HG03095 (cell line): ENCODE measurements around the gene CGNL1.

Experiments used
- ATAC-seq: cut with Tn5 transposase; IDR thresholded peaks from one replicate; pipeline ENCODE4 v1.9.1; 2021; ENCODE audit warnings: moderate library complexity; ENCODE audit not compliant: unreplicated experiment

The CGNL1 gene

DNA sequence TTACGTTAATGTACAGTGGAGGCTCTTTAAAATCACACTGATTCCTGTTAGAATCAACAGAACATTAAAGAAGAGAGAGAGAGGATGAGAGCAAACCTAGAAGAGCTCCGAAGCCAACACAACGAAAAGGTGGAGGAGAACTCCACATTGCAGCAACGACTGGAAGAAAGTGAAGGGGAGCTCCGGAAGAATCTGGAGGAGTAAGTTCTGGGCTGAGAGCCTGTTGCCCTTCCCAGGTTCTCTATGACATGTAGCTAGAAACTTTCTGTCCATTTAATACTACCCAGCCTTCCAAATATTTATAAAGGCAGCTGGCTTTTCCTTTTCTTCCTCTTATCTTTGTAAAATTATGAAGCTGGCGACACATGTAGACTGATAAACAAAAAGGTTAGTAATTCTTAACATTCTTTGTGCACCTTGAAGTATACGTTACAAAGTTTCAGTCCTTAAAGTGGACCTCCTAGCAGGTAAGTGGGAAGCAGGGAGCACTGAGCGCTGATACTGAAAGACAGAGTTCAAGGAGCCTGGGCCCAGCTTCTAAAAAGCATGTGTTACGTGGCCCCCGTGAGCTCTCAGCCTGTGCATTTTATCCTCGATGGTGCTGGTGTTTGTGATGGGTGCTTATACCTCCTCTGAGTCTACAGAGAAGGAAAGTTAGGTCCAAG is 75.9 kb downstream of the CGNL1 start:
- no peak for ATAC-seq

DNA sequence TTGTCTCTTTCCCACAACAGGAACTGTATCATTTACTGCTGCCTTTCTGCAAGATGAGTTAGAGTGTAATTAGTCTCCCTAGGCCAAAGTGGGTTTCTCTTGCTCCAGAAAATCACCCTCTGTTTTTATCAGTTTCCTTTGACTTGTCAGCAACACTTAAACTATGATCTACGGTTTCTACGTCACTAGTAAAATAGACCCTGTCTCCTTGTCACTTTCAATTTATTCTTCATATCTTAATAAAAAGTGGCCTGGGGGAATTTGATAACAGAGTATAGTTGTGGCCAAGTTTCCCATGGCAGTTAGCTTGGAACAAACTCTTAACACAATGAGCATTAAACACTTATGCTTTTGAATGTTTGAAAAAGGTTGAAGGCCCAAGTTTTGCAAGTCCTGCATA is 79.6 kb downstream of the CGNL1 start:
- ATAC-seq, result no peak

DNA sequence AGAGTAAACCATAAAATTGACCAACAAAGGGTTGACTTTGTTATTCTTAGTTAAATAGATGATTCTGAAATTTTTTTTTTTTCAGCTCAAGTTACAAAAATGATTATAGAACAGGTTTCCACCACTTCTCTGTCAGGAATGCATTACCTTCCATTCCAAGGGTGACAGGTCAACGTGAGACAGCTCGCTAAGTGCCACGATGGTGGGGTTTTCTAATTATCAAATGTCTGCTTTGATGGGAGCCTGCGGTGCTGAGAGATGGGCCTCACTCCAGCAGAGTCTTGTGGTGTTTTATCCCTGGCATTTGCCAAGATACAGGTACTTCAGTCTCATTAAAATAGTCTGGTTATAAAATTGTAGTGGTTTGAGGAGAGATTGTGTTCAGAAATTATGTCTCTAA is 80.3 kb downstream of the CGNL1 start:
- ATAC-seq, result no peak

- ATAC-seq, result no peak
Observed at GRCh38 chr15:57457726-57458125, 81.4 kb downstream of the CGNL1 start.

- ATAC-seq, result no peak
Observed at GRCh38 chr15:57458356-57458781, 82.1 kb downstream of the CGNL1 start.

DNA sequence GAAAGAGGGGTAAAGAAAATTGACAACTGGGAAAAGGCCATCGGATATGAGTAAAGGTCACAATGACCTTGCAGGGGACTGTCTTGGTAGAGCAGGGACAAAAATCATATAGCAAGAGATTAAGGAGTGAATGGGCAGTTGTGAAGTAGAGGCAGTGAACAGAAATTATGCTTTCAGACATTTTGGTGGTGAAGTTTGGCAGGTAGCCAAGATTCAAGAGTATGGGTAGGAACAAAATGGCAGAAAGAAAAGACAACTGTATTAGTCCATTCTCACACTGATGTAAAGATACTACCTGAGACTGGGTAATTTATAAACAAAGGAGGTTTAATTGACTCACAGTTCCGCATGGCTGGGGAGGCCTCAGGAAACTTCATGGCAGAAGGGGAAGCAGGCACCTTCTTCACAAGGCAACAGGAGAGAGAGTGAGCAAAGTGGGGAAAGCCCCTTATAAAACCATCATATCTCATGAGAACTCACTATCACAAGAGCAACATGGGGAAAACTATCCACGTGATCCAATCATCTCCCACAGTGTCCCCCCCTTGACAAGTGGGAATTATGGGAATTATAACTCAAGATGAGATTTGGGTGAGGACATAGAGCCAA is 84.0 kb downstream of the CGNL1 start:
- no peak for ATAC-seq

- ATAC-seq, result no peak
Observed at GRCh38 chr15:57461541-57461940, 85.2 kb downstream of the CGNL1 start.

DNA sequence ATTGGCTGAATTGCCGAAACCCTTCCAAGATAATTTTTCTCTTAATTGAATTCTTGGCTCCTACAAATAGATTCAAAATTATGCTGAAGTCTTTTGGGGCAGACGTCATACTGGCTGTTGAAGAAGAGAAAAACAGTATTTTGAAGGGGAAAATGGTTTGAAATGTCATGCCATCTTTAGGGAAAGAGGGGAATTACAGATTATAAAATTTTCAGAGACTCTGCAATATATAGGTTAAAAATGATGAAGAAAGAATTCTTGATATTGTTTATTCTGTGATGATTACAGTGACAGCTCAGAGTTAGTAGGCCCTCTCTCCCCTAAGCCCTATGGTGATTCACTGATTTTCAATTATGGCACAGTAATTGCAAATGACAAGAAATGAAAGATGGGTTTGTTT is 86.1 kb downstream of the CGNL1 start:
- no peak for ATAC-seq

GRCh38 chr15:57463360-57463759 is 87.1 kb downstream of the CGNL1 start:
- no peak for ATAC-seq

GRCh38 chr15:57464480-57464879 is 88.2 kb downstream of the CGNL1 start:
- no peak for ATAC-seq

DNA sequence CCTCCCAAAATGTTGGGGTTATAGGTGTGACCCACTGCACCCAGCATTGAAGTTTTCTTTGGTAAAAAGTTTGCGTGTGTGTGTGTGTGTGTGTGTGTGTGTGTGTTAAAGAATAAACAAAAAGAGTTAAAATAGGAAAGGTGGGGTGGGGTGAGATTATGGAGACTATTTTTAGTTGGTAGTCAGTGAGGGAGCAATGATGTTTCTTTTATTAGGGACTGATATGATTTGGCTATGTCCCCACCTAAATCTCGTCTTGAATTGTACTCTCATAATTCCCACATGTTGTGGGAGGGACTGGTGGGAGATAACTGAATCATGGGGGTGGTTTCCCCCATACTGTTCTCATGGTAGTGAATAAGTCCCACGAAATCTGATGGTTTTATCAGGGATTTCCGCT is 92.2 kb downstream of the CGNL1 start:
- ATAC-seq, result no peak

DNA sequence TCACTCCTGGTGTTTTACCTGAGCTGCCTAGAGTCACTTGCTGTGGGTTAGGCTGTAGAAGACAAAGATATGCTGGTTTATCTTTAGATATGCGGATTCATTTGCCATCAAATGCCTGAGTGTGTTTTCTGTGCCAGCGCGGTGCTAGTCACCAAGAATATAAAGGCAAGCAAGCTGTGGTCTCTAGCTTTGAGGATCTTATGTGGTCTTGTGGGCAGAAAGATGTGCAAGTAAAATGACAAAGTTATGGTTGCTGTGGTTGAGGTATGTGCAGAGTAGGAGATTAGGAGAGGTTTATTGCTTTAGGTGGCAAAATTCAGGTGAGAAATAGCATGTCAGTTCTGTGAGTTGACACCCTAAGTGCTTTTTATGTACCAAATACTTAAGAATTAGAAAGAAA is 94.2 kb downstream of the CGNL1 start:
- ATAC-seq, result no peak

GRCh38 chr15:57472861-57473260 is 96.6 kb downstream of the CGNL1 start:
- no peak for ATAC-seq

- ATAC-seq, result no peak
Observed at GRCh38 chr15:57476533-57476975, 100.2 kb downstream of the CGNL1 start.

- no peak for ATAC-seq
Observed at GRCh38 chr15:57477736-57478522, 101.6 kb downstream of the CGNL1 start.

GRCh38 chr15:57479005-57479404 is 102.7 kb downstream of the CGNL1 start:
- ATAC-seq, result no peak

GRCh38 chr15:57481038-57481705 is 104.9 kb downstream of the CGNL1 start:
- no peak for ATAC-seq

DNA sequence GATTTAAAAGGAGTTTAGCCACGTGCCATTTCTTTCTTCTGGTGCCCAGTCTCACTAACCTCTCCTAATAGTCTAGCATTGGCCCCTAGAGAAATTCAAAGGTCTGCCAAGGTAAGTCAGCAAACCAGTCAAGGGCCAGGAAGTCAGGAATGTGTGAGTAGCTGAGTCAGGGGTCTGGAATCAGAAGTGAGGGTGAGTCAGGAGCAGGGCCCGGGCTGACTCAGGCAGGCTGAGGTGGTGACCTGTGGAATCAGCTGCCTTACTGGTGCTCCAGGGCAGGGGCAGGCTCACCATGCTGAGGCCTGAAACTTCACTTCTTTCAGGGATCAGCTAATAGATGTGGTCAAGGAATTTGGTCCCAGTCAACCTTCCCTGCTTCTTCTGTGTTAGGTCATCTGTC is 109.6 kb downstream of the CGNL1 start:
- no peak for ATAC-seq

- no peak for ATAC-seq
Observed at GRCh38 chr15:57486833-57487232, 110.5 kb downstream of the CGNL1 start.

- no peak for ATAC-seq
Observed at GRCh38 chr15:57489122-57489521, 112.8 kb downstream of the CGNL1 start.

DNA sequence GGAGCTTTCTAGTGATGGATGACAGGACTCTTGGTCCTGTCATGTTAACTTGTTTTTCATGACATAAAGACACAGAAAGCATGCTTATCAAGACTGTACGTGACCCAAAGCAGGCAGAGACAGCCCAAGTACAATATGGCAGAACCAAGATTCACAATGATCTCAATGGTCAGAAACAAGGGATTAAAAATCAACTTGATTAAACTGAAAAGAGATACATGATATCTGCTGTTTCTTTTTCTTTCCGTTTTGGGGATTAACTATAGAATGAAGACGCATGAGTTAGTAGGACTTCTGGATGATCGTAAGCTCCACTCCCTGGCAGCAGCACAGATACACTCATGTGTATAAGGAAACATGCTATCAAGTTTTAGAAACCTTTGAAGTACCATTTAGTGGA is 117.0 kb downstream of the CGNL1 start:
- no peak for ATAC-seq

GRCh38 chr15:57494581-57494980 is 118.3 kb downstream of the CGNL1 start:
- ATAC-seq, result no peak
